Right lobe of liver (tissue), 6 donors: Measurements from ENCODE around the gene ENTPD8. TPM values are rescaled to one million over a fixed set of nuclear protein-coding genes. Genes with fewer than 3 reads are reported as not detected.
A peak's percentile ranks its signal among the peaks of the same experiment; 100 is the strongest.

Source experiments
- ATAC-seq, 4 donors: fragments of 200-7000 bp; cut with Tn5 transposase; one replicate each; pipeline ENCODE4 v1.9.1; 2020; ENCODE audit warnings: mild to moderate bottlenecking in 4 of 4, moderate library complexity in 4 of 4
- DNase-seq, 3 donors: peaks; one replicate each; pipeline ENCODE4 v3.0.0-alpha.2; 2020
- H3K27ac ChIP-seq, 3 donors: fragments of 200-600 bp; one replicate each; pipeline ENCODE4 v1.8.0; 2022
- H3K27me3 ChIP-seq, 2 donors: fragments of 200-600 bp; one replicate each; pipeline ENCODE4 v1.8.0; 2022
- H3K36me3 ChIP-seq, 4 donors: fragments of 200-600 bp; sonication (generic) in 1 of 4; one replicate each; pipeline versions ENCODE4 v1.5.1 to v1.8.0; 2017 to 2022; ENCODE audit warnings: control low read depth in 1 of 4
- H3K4me1 ChIP-seq, 4 donors: fragments of 200-600 bp; sonication (generic) in 1 of 4; one replicate each; pipeline versions ENCODE4 v1.5.1 to v1.8.0; 2017 to 2022; ENCODE audit warnings: control low read depth in 1 of 4
- H3K4me3 ChIP-seq, 3 donors: fragments of 200-600 bp; one replicate each; pipeline ENCODE4 v1.8.0; 2022
- H3K9me3 ChIP-seq, 4 donors: fragments of 200-600 bp; sonication (generic) in 1 of 4; one replicate each; pipeline versions ENCODE4 v1.5.1 to v1.8.0; 2017 to 2022; ENCODE audit warnings: control low read depth in 1 of 4
- CTCF ChIP-seq, 4 donors: fragments of 200-600 bp in 3 of 4; fragments of 450-650 bp in 1 of 4; IDR thresholded peaks; one replicate each; pipeline versions ENCODE4 v1.5.1 to v1.8.0; 2016 to 2022; ENCODE audit warnings: antibody characterized with exemption in 4 of 4, mild to moderate bottlenecking in 2 of 4
- POLR2A ChIP-seq: fragments of 450-650 bp; IDR thresholded peaks from one replicate; pipeline ENCODE4 v1.6.1; 2017; ENCODE audit warnings: antibody characterized with exemption, mild to moderate bottlenecking
- WGBS: methylation state at CpG from one replicate; pipeline ENCODE4 v1.1.6; 2018; ENCODE audit warnings: low coverage, low lambda C conversion rate; ENCODE audit not compliant: insufficient coverage; ENCODE audit errors: missing lambda C conversion rate; 5-methylcytosine and 5-hydroxymethylcytosine counted together
- intact Hi-C, 2 donors: fragments of 100-400 bp; cut with DNase I; formaldehyde crosslinking; loops; one replicate each; pipeline versions ENCODE4 v1.11.2 to v1.14.1; 2022
- total RNA-seq, 6 experiments: library from RNA; depleted of rRNA in 2 of 6; stranded (reverse); fragments of >200 nt in 2 of 6; fragmentation: NEBNext Ultra II Directional in 3 of 6; extraction: Animal tissue kit (Norgen Biotek cat#: 25700) in 3 of 6; gene quantifications; one replicate each; pipeline versions ENCODE4 v1.1.0 to v1.2.4, GENCODE V29; 2016 to 2023
- donor health status: DM: no; HTN: yes; CAD: no.
- donor health status: DM: no; HTN: no; CAD: no.
- donor health status: DM: no; HTN: no; CAD: no.
- donor health status: DM: no; HTN: yes; CAD: no.
- donor health status: DM: no; HTN: yes; CAD: no.

Gene ENTPD8
- total RNA-seq, 6 experiments from 2014 or later = 3.3 to 11.5 (median 7.5) TPM

- Histone ChIP-seq H3K27ac (no peak overlapping the region), H3K9me3 (no peaks in the 10 kb centered on the region), H3K4me3 (no peak overlapping the region), H3K27me3 (no peaks in the 10 kb centered on the region), H3K4me1 (peaks cover 0 to under 1% (median 0%) of the 10 kb centered on the region in 4 donors), H3K36me3 (peaks cover 0 to 7% (median 0%) of the 10 kb centered on the region in 4 donors)
- DNase-seq (no peak), ATAC-seq (no peak)
- intact Hi-C loops = no loop called here
- no peak for TF ChIP-seq CTCF (IDR thresholded peaks at IDR 0.05)
- no peak for TF ChIP-seq POLR2A
- 88% methylated on average over 25 of the region's 41 CpGs for WGBS
Measured at GRCh38 chr9:137487454-137488326, 46.5 kb upstream of the ENTPD8 start.

GRCh38 chr9:137486545-137487453 lies 45.6 kb upstream of the ENTPD8 start:
- DNase-seq = peak in 2 of 3 donors; percentile 42 to 55
- no peak for ATAC-seq
- peaks cover 0 to 9% (median 4%) of the 10 kb centered on the region in 4 donors for H3K4me1 ChIP-seq
- intact Hi-C loops = no loop called here
- WGBS = 90% methylated on average over 2 of the region's 35 CpGs
- H3K27me3 ChIP-seq = no peaks in the 10 kb centered on the region
- H3K9me3 ChIP-seq = no peaks in the 10 kb centered on the region
- H3K36me3 ChIP-seq = peaks cover 0 to 7% (median 0%) of the 10 kb centered on the region in 4 donors
- TF ChIP-seq CTCF (IDR thresholded peaks at IDR 0.05) (no peak), POLR2A (no peak)
- H3K27ac ChIP-seq = no peak overlapping the region
- H3K4me3 ChIP-seq = no peak overlapping the region

- Histone ChIP-seq H3K27ac (no peak overlapping the region), H3K9me3 (no peaks in the 10 kb centered on the region), H3K4me3 (no peak overlapping the region), H3K27me3 (no peaks in the 10 kb centered on the region), H3K36me3 (peaks cover 0 to 4% (median 0%) of the 10 kb centered on the region in 4 donors), H3K4me1 (peaks cover 0 to 12% (median 6%) of the 10 kb centered on the region in 4 donors)
- no peak for DNase-seq
- TF ChIP-seq POLR2A = no peak
- ATAC-seq = no peak
- intact Hi-C loops = no loop called here
- WGBS = 88% methylated on average over 7 of the region's 15 CpGs
Measured at GRCh38 chr9:137486141-137486490, 45.0 kb upstream of the ENTPD8 start.

- Histone ChIP-seq H3K9me3 (no peaks in the 10 kb centered on the region), H3K4me1 (peaks cover 0 to 12% (median 6%) of the 10 kb centered on the region in 4 donors), H3K4me3 (no peak overlapping the region), H3K27me3 (no peaks in the 10 kb centered on the region), H3K27ac (no peak overlapping the region), H3K36me3 (peaks cover 0 to 4% (median 0%) of the 10 kb centered on the region in 4 donors)
- intact Hi-C loops = no loop called here
- DNase-seq (no peak), ATAC-seq (no peak)
- WGBS = 83% methylated on average over 6 of the region's 26 CpGs
- TF ChIP-seq POLR2A = no peak
Measured at GRCh38 chr9:137485343-137486140, 44.4 kb upstream of the ENTPD8 start.
